ENCODE data around the gene C14orf132. TPM values are rescaled to one million over a fixed set of nuclear protein-coding genes. Genes with fewer than 3 reads are reported as not detected.

The C14orf132 gene
- total and polyA plus RNA-seq, 2 donors (not counting 1 experiment from before 2014, with no cell fraction given) = 0.30 to 0.85 TPM

GRCh38 chr14:96056509-96057422 lies 17.6 kb downstream of the C14orf132 start:
- WGBS (ENCODE audit: insufficient coverage) = 69% methylated on average over 6 of the region's 7 CpGs
- Histone ChIP-seq H3K9me3 (ENCODE audit: control extremely low read depth in 1 of 3, control insufficient read depth in 2 of 3, insufficient read depth in 1 of 3, low read length in 2 of 3) (no peaks in the 10 kb centered on the region), H3K4me2 (replicated peaks; ENCODE audit: low read depth, low read length, poor library complexity, severe bottlenecking) (no peak overlapping the region), H3K4me1 (ENCODE audit: control insufficient read depth in 2 of 2, insufficient read depth in 2 of 2, low read length in 2 of 2) (no peaks in the 10 kb centered on the region), H3K4me3 (ENCODE audit: control extremely low read depth in 1 of 5, extremely low read depth in 1 of 5, insufficient read depth in 1 of 5, low read depth in 2 of 5, low read length in 4 of 5) (no peak overlapping the region), H3K9ac (ENCODE audit: low read length) (no peak overlapping the region), H2AFZ (ENCODE audit: insufficient read depth, low read depth, low read length, poor library complexity, severe bottlenecking) (no peak overlapping the region), H3K79me2 (ENCODE audit: control insufficient read depth, insufficient read depth, low read length) (no peaks in the 10 kb centered on the region), H3K36me3 (replicated peaks in 1 of 2; ENCODE audit: control extremely low read depth in 1 of 2, control insufficient read depth in 1 of 2, extremely low read depth in 1 of 2, insufficient read depth in 2 of 2, low read length in 1 of 2) (no peaks in the 10 kb centered on the region), H3K27ac (ENCODE audit: low read length in 2 of 2) (no peak overlapping the region), H4K20me1 (ENCODE audit: control insufficient read depth, insufficient read depth, low read length, poor library complexity, severe bottlenecking) (no peaks in the 10 kb centered on the region), H3K27me3 (replicated peaks in 1 of 4; ENCODE audit: control extremely low read depth in 1 of 4, control insufficient read depth in 3 of 4, insufficient read depth in 4 of 4, low read length in 3 of 4) (peaks cover 0 to 7% (median 4%) of the 10 kb centered on the region in 4 experiments)
- POLR2A ChIA-PET = no interaction called here
- DNase-seq (no peak), ATAC-seq (ENCODE audit: low read depth) (no peak)
- intact Hi-C loops (cut with micrococcal nuclease) = no loop called here
- TF ChIP-seq, protein P1, sequence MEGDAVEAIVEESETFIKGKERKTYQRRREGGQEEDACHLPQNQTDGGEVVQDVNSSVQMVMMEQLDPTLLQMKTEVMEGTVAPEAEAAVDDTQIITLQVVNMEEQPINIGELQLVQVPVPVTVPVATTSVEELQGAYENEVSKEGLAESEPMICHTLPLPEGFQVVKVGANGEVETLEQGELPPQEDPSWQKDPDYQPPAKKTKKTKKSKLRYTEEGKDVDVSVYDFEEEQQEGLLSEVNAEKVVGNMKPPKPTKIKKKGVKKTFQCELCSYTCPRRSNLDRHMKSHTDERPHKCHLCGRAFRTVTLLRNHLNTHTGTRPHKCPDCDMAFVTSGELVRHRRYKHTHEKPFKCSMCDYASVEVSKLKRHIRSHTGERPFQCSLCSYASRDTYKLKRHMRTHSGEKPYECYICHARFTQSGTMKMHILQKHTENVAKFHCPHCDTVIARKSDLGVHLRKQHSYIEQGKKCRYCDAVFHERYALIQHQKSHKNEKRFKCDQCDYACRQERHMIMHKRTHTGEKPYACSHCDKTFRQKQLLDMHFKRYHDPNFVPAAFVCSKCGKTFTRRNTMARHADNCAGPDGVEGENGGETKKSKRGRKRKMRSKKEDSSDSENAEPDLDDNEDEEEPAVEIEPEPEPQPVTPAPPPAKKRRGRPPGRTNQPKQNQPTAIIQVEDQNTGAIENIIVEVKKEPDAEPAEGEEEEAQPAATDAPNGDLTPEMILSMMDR (IDR thresholded peaks at IDR 0.05) = no peak
- no peak for TF ChIP-seq EZH2 (IDR thresholded peaks at IDR 0.05; ENCODE audit: borderline replicate concordance, insufficient read depth, low read depth, low read length, poor library complexity, severe bottlenecking)
- no peaks in the 10 kb centered on the region for H3K4me1 Mint-ChIP-seq
- H3K27ac Mint-ChIP-seq = no peak overlapping the region
- no peak overlapping the region for H3K4me3 Mint-ChIP-seq
- H3K27me3 Mint-ChIP-seq = peaks cover 44% of the 10 kb centered on the region
- CTCF ChIA-PET = no interaction called here
- H3K9me3 Mint-ChIP-seq (ENCODE audit: insufficient read depth) = no peaks in the 10 kb centered on the region

GRCh38 chr14:96057738-96058137 lies 18.6 kb downstream of the C14orf132 start:
- Histone ChIP-seq H3K9ac (ENCODE audit: low read length) (no peak overlapping the region), H3K9me3 (ENCODE audit: control extremely low read depth in 1 of 3, control insufficient read depth in 2 of 3, insufficient read depth in 1 of 3, low read length in 2 of 3) (no peaks in the 10 kb centered on the region), H2AFZ (ENCODE audit: insufficient read depth, low read depth, low read length, poor library complexity, severe bottlenecking) (no peak overlapping the region), H3K4me2 (replicated peaks; ENCODE audit: low read depth, low read length, poor library complexity, severe bottlenecking) (no peak overlapping the region), H3K4me1 (ENCODE audit: control insufficient read depth in 2 of 2, insufficient read depth in 2 of 2, low read length in 2 of 2) (no peaks in the 10 kb centered on the region), H3K27ac (ENCODE audit: low read length in 2 of 2) (no peak overlapping the region), H3K79me2 (ENCODE audit: control insufficient read depth, insufficient read depth, low read length) (no peaks in the 10 kb centered on the region), H3K4me3 (ENCODE audit: control extremely low read depth in 1 of 5, extremely low read depth in 1 of 5, insufficient read depth in 1 of 5, low read depth in 2 of 5, low read length in 4 of 5) (no peak overlapping the region), H3K27me3 (replicated peaks in 1 of 4; ENCODE audit: control extremely low read depth in 1 of 4, control insufficient read depth in 3 of 4, insufficient read depth in 4 of 4, low read length in 3 of 4) (peaks cover 0 to 7% (median 4%) of the 10 kb centered on the region in 4 experiments), H4K20me1 (ENCODE audit: control insufficient read depth, insufficient read depth, low read length, poor library complexity, severe bottlenecking) (no peaks in the 10 kb centered on the region), H3K36me3 (replicated peaks in 1 of 2; ENCODE audit: control extremely low read depth in 1 of 2, control insufficient read depth in 1 of 2, extremely low read depth in 1 of 2, insufficient read depth in 2 of 2, low read length in 1 of 2) (no peaks in the 10 kb centered on the region)
- ChIA-PET CTCF (no interaction called here), POLR2A (no interaction called here)
- Mint-ChIP-seq H3K4me1 (no peaks in the 10 kb centered on the region), H3K27me3 (peaks cover 51% of the 10 kb centered on the region), H3K27ac (no peak overlapping the region), H3K4me3 (no peak overlapping the region), H3K9me3 (ENCODE audit: insufficient read depth) (no peaks in the 10 kb centered on the region)
- intact Hi-C loops (cut with micrococcal nuclease) = no loop called here
- no peak for TF ChIP-seq EZH2 (IDR thresholded peaks at IDR 0.05; ENCODE audit: borderline replicate concordance, insufficient read depth, low read depth, low read length, poor library complexity, severe bottlenecking)
- TF ChIP-seq, protein P1 (IDR thresholded peaks at IDR 0.05) = no peak
- ATAC-seq (ENCODE audit: low read depth) (no peak), DNase-seq (no peak)
- 80% methylated on average over 9 of the region's 9 CpGs for WGBS (ENCODE audit: insufficient coverage)

Measured in B cell (primary cell).